WTC11 (cell line): ENCODE data around the gene INPP5A. TPM values are rescaled to one million over a fixed set of nuclear protein-coding genes. Genes with fewer than 3 reads are reported as not detected.

Experiments used
- ATAC-seq: fragments of 200-7000 bp; cut with Tn5 transposase; 2 replicates; pipeline ENCODE4 v1.10.0; 2021; ENCODE audit warnings: mild to moderate bottlenecking, moderate library complexity
- CTCF ChIA-PET: fragments of 300-600 bp; sonication (Branson Sonifier 250); formaldehyde crosslinking; loops from one replicate; lab custom pipeline; 2021; ENCODE audit warnings: antibody characterized with exemption; lab: Charles Lee
- POLR2A ChIA-PET: fragments of 350-600 bp; sonication (Branson Sonifier 250); formaldehyde crosslinking; loops from one replicate; lab custom pipeline; 2021; ENCODE audit warnings: antibody characterized with exemption; lab: Charles Lee
- DNase-seq: peaks from one replicate; pipeline ENCODE4 v3.0.0; 2021; ENCODE audit warnings: low spot score
- H3K27ac Mint-ChIP-seq: 2 replicates; pipeline ENCODE4 v1.8.0; 2021; ENCODE audit warnings: mixed read lengths
- H3K27me3 Mint-ChIP-seq: 2 replicates; pipeline ENCODE4 v1.8.0; 2021; ENCODE audit warnings: low read depth, mild to moderate bottlenecking, moderate library complexity, mixed read lengths
- H3K36me3 Mint-ChIP-seq: 2 replicates; pipeline ENCODE4 v1.8.0; 2021; ENCODE audit warnings: mixed read lengths
- H3K4me1 Mint-ChIP-seq: 2 replicates; pipeline ENCODE4 v1.8.0; 2022; ENCODE audit warnings: mixed read lengths
- H3K4me3 Mint-ChIP-seq: 2 replicates; pipeline ENCODE4 v1.8.0; 2021; ENCODE audit warnings: mild to moderate bottlenecking, moderate library complexity, mixed read lengths
- H3K9me3 Mint-ChIP-seq: 2 replicates; pipeline ENCODE4 v1.8.0; 2021; ENCODE audit warnings: mixed read lengths
- ATF6 ChIP-seq: sonication (generic); formaldehyde crosslinking; IDR thresholded peaks from 2 replicates; pipeline ENCODE4 v1.8.1; 2023; ENCODE audit warnings: mild to moderate bottlenecking, missing genetic modification reagents
- ELF4 ChIP-seq: sonication (generic); formaldehyde crosslinking; IDR thresholded peaks from 2 replicates; pipeline ENCODE4 v1.8.1; 2022; ENCODE audit warnings: low read depth, mild to moderate bottlenecking, moderate library complexity, missing genetic modification reagents
- ESRRA ChIP-seq: sonication (generic); formaldehyde crosslinking; IDR thresholded peaks from 2 replicates; pipeline ENCODE4 v1.8.1; 2022; ENCODE audit warnings: mild to moderate bottlenecking, missing genetic modification reagents, borderline replicate concordance
- GTF2I ChIP-seq: fragments of 250-450 bp; sonication (Bioruptor Pico); conservative IDR thresholded peaks from 2 replicates; pipeline ENCODE4 v1.4.0; 2021; ENCODE audit warnings: mild to moderate bottlenecking
- MYBL2 ChIP-seq: sonication (generic); formaldehyde crosslinking; IDR thresholded peaks from 2 replicates; pipeline ENCODE4 v1.8.1; 2023; ENCODE audit warnings: mild to moderate bottlenecking, moderate library complexity, missing genetic modification reagents
- USF2 ChIP-seq: sonication (generic); formaldehyde crosslinking; IDR thresholded peaks from 2 replicates; pipeline ENCODE4 v1.8.1; 2023; ENCODE audit warnings: mild to moderate bottlenecking, missing genetic modification reagents, moderate library complexity
- ZBTB21 ChIP-seq: sonication (generic); formaldehyde crosslinking; IDR thresholded peaks from 2 replicates; pipeline ENCODE4 v1.8.1; 2023; ENCODE audit warnings: mild to moderate bottlenecking, missing genetic modification reagents, borderline replicate concordance
- ZNF232 ChIP-seq: sonication (generic); formaldehyde crosslinking; IDR thresholded peaks from 2 replicates; pipeline ENCODE4 v1.8.0; 2022; ENCODE audit warnings: mild to moderate bottlenecking, missing genetic modification reagents
- ZNF423 ChIP-seq: fragments of 250-450 bp; sonication (Bioruptor Pico); IDR thresholded peaks from 2 replicates; pipeline ENCODE4 v2.1.2; 2022; ENCODE audit warnings: mild to moderate bottlenecking, moderate library complexity
- ZSCAN18 ChIP-seq: fragments of 250-450 bp; sonication (Bioruptor Pico); IDR thresholded peaks from 2 replicates; pipeline ENCODE4 v2.1.2; 2022; ENCODE audit warnings: mild to moderate bottlenecking, moderate library complexity
- total RNA-seq: library from RNA; stranded (reverse); gene quantifications from 3 replicates; pipeline ENCODE4 v1.2.3, GENCODE V29; 2021
- TF ChIP-seq, protein P1 (sequence below): sonication (generic); formaldehyde crosslinking; IDR thresholded peaks from 2 replicates; pipeline ENCODE4 v1.8.0; 2023; ENCODE audit warnings: missing genetic modification reagents, mild to moderate bottlenecking, borderline replicate concordance
- TF ChIP-seq, protein P2 (sequence below): sonication (generic); formaldehyde crosslinking; IDR thresholded peaks from 2 replicates; pipeline ENCODE4 v1.8.0; 2023; ENCODE audit warnings: missing genetic modification reagents

INPP5A gene
- total RNA-seq, 1 experiment from 2014 or later = 22.1 TPM

DNA sequence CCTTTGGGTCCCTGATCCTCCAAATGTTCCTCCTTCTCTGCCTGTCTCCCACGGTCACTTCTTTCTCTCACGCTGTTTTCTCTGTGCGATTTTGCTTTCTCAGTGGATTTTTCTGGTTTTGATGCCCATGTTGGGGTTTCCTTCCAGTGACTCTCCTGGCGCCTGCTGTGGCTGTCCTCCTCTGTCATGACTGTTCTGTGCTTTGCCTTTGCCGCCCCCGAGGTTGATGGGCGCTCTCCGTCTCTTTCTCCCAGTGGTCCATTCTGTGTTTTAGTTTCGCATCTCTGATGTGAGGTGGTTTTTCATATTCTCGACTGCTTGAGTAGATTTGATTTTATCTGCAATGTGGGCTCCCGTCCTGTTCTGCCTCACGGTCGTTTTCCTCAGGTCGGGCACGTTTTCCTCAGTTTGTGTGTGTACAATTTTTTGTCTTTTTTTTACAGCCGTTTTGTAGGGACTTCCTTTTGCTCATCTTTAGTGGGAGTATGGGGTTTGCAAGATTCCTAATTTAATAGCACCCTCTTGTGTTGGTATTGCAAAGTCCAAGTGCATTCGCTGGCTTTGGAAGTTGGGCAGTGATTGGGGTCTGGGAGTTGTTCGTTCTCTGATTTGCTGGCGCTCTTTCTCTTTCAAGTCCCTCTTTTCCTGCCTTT is 100.0 kb downstream of the INPP5A start:
- peak; percentile 8 for DNase-seq
- peak overlapping the region; percentile 18 for H3K4me3 Mint-ChIP-seq
- H3K36me3 Mint-ChIP-seq = no peaks in the 10 kb centered on the region
- peak; percentile 85 for ATAC-seq
- ChIA-PET POLR2A (no interaction called here), CTCF (no interaction called here)
- TF ChIP-seq ZBTB21 (CRISPR knock-in tag) (no peak), ZSCAN18 (CRISPR knock-in tag) (no peak), GTF2I (CRISPR knock-in tag) (no peak), USF2 (no peak), ZNF232 (CRISPR knock-in tag) (no peak), ESRRA (CRISPR knock-in tag) (no peak), MYBL2 (CRISPR knock-in tag) (no peak), ATF6 (CRISPR knock-in tag) (no peak)
- TF ChIP-seq, protein P1, sequence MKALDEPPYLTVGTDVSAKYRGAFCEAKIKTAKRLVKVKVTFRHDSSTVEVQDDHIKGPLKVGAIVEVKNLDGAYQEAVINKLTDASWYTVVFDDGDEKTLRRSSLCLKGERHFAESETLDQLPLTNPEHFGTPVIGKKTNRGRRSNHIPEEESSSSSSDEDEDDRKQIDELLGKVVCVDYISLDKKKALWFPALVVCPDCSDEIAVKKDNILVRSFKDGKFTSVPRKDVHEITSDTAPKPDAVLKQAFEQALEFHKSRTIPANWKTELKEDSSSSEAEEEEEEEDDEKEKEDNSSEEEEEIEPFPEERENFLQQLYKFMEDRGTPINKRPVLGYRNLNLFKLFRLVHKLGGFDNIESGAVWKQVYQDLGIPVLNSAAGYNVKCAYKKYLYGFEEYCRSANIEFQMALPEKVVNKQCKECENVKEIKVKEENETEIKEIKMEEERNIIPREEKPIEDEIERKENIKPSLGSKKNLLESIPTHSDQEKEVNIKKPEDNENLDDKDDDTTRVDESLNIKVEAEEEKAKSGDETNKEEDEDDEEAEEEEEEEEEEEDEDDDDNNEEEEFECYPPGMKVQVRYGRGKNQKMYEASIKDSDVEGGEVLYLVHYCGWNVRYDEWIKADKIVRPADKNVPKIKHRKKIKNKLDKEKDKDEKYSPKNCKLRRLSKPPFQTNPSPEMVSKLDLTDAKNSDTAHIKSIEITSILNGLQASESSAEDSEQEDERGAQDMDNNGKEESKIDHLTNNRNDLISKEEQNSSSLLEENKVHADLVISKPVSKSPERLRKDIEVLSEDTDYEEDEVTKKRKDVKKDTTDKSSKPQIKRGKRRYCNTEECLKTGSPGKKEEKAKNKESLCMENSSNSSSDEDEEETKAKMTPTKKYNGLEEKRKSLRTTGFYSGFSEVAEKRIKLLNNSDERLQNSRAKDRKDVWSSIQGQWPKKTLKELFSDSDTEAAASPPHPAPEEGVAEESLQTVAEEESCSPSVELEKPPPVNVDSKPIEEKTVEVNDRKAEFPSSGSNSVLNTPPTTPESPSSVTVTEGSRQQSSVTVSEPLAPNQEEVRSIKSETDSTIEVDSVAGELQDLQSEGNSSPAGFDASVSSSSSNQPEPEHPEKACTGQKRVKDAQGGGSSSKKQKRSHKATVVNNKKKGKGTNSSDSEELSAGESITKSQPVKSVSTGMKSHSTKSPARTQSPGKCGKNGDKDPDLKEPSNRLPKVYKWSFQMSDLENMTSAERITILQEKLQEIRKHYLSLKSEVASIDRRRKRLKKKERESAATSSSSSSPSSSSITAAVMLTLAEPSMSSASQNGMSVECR (CRISPR knock-in tag) = no peak
- TF ChIP-seq, protein P2, sequence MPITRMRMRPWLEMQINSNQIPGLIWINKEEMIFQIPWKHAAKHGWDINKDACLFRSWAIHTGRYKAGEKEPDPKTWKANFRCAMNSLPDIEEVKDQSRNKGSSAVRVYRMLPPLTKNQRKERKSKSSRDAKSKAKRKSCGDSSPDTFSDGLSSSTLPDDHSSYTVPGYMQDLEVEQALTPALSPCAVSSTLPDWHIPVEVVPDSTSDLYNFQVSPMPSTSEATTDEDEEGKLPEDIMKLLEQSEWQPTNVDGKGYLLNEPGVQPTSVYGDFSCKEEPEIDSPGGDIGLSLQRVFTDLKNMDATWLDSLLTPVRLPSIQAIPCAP (CRISPR knock-in tag) = no peak
- H3K9me3 Mint-ChIP-seq = peaks cover 6% of the 10 kb centered on the region; the same call in 1 of the 2 replicates
- H3K27me3 Mint-ChIP-seq = no peaks in the 10 kb centered on the region
- H3K27ac Mint-ChIP-seq = no peak overlapping the region
- peaks cover 7% of the 10 kb centered on the region for H3K4me1 Mint-ChIP-seq

GRCh38 chr10:132638130-132638515 is 100.5 kb downstream of the INPP5A start:
- no peaks in the 10 kb centered on the region for H3K27me3 Mint-ChIP-seq
- TF ChIP-seq USF2 = no peak
- TF ChIP-seq ELF4 (CRISPR knock-in tag) = no peak
- no peak for TF ChIP-seq ZNF423 (CRISPR knock-in tag)
- TF ChIP-seq ATF6 (CRISPR knock-in tag) = no peak
- ChIA-PET CTCF (no interaction called here), POLR2A (no interaction called here)
- peaks cover 6% of the 10 kb centered on the region; the same call in 1 of the 2 replicates for H3K9me3 Mint-ChIP-seq
- no peaks in the 10 kb centered on the region for H3K36me3 Mint-ChIP-seq
- H3K27ac Mint-ChIP-seq = no peak overlapping the region
- no peak overlapping the region for H3K4me3 Mint-ChIP-seq
- H3K4me1 Mint-ChIP-seq = peaks cover 7% of the 10 kb centered on the region
- no peak for DNase-seq
- peak; percentile 20; the same call in 1 of the 2 replicates for ATAC-seq
